ENCODE results near the gene CYGB.
"Not testable (repeated sequence)": the region's sequence is repeated elsewhere in the genome, so short reads cannot be mapped to it uniquely, and the experiment has no call there.

The CYGB gene

GRCh38 chr17:76512366-76513305 is 24.9 kb downstream of the CYGB start:
- DNase-seq (ENCODE audit: low spot score): no peak
- no peak for TF ChIP-seq CTCF (IDR thresholded peaks at IDR 0.05; ENCODE audit: extremely low read depth, missing control alignments)

GRCh38 chr17:76511668-76512365 is 25.7 kb downstream of the CYGB start:
- DNase-seq (ENCODE audit: low spot score): no peak
- TF ChIP-seq CTCF (IDR thresholded peaks at IDR 0.05; ENCODE audit: extremely low read depth, missing control alignments): no peak

GRCh38 chr17:76510831-76511244 is 26.7 kb downstream of the CYGB start:
- DNase-seq (ENCODE audit: low spot score): no peak
- no peak for TF ChIP-seq CTCF (IDR thresholded peaks at IDR 0.05; ENCODE audit: extremely low read depth, missing control alignments)

- DNase-seq (ENCODE audit: low spot score): not testable (repeated sequence)
Measured at GRCh38 chr17:76508472-76509063, 28.9 kb downstream of the CYGB start.

GRCh38 chr17:76506408-76507345 is 30.8 kb downstream of the CYGB start:
- DNase-seq (ENCODE audit: low spot score): peak; percentile 85
- TF ChIP-seq CTCF (IDR thresholded peaks at IDR 0.05; ENCODE audit: extremely low read depth, missing control alignments): peak; percentile 89

- DNase-seq (ENCODE audit: low spot score): no peak
- peak; percentile 1 for TF ChIP-seq CTCF (IDR thresholded peaks at IDR 0.05; ENCODE audit: extremely low read depth, missing control alignments)
Measured at GRCh38 chr17:76504117-76504516, 33.4 kb downstream of the CYGB start.
